Peyer's patch (tissue), 4 donors: ENCODE data around the gene GAN.

Source experiments
- CTCF ChIP-seq, 6 experiments: fragments of 450-650 bp in 4 of 6; fragments of 200-600 bp in 2 of 6; sonication (generic) in 1 of 6; IDR thresholded peaks; one replicate each; pipeline ENCODE4 v1.5.1; 2017 to 2019; ENCODE audit warnings: antibody characterized with exemption in 6 of 6, mild to moderate bottlenecking in 3 of 6, moderate library complexity in 1 of 6
- POLR2A ChIP-seq, 2 donors: fragments of 450-650 bp; IDR thresholded peaks; one replicate each; pipeline ENCODE4 v1.5.1; 2017; ENCODE audit warnings: antibody characterized with exemption in 2 of 2, mild to moderate bottlenecking in 2 of 2, moderate library complexity in 2 of 2

GRCh38 chr16:81421126-81421525 is 106.4 kb downstream of the GAN start:
- TF ChIP-seq CTCF (IDR thresholded peaks at IDR 0.05): no peak
- no peak for TF ChIP-seq POLR2A (IDR thresholded peaks at IDR 0.05)
